Measurements from ENCODE around the gene ZNF407.

ZNF407 gene

GRCh38 chr18:74604774-74605173 is 7.1 kb downstream of the ZNF407 start:
- no peak overlapping the region for H3K56ac ChIP-seq (ENCODE audit: low read length)
- H3K23ac ChIP-seq (ENCODE audit: low read length) = no peak overlapping the region
- H2BK5ac ChIP-seq (ENCODE audit: low read length) = no peak overlapping the region
- no peak overlapping the region for H4K8ac ChIP-seq (ENCODE audit: low read depth, low read length)
- no peak overlapping the region for H3K4ac ChIP-seq (ENCODE audit: low read depth, low read length)
- no peaks in the 10 kb centered on the region for H3K27me3 ChIP-seq (ENCODE audit: insufficient read depth, low read length, poor library complexity)
- no peak for DNase-seq
- H3K18ac ChIP-seq (ENCODE audit: low read length) = no peak overlapping the region
- H3K4me1 ChIP-seq (ENCODE audit: control insufficient read depth, low read depth, low read length) = no peaks in the 10 kb centered on the region
- no CpG with 5 or more reads among the region's 4 CpGs for WGBS (ENCODE audit: extremely low coverage, insufficient coverage, low lambda C conversion rate)
- H3K79me1 ChIP-seq (ENCODE audit: low read length) = peaks cover 23% of the 10 kb centered on the region
- H2BK120ac ChIP-seq (ENCODE audit: low read depth, low read length) = no peak overlapping the region
- no peak overlapping the region for H3K27ac ChIP-seq (ENCODE audit: low read depth, low read length)
- H3K4me2 ChIP-seq (ENCODE audit: low read length) = no peak overlapping the region
- H2AK5ac ChIP-seq (ENCODE audit: low read length) = no peak overlapping the region
- no peak overlapping the region for H2BK15ac ChIP-seq (replicated peaks; ENCODE audit: low read depth)
- H3K4me3 ChIP-seq (ENCODE audit: low read length) = no peak overlapping the region
- H3K9ac ChIP-seq (ENCODE audit: low read length) = no peak overlapping the region
- H3K36me3 ChIP-seq (ENCODE audit: control insufficient read depth, insufficient read depth, low read length) = no peaks in the 10 kb centered on the region
- H4K5ac ChIP-seq (ENCODE audit: low read length) = no peak overlapping the region
- peaks cover 7% of the 10 kb centered on the region for H3K79me2 ChIP-seq (ENCODE audit: control insufficient read depth, insufficient read depth, low read length)

GRCh38 chr18:74608681-74609080 is 11.0 kb downstream of the ZNF407 start:
- Histone ChIP-seq H3K27me3 (ENCODE audit: insufficient read depth, low read length, poor library complexity) (no peaks in the 10 kb centered on the region), H2BK120ac (ENCODE audit: low read depth, low read length) (no peak overlapping the region), H3K4ac (ENCODE audit: low read depth, low read length) (no peak overlapping the region), H3K36me3 (ENCODE audit: control insufficient read depth, insufficient read depth, low read length) (no peaks in the 10 kb centered on the region), H3K9ac (ENCODE audit: low read length) (no peak overlapping the region), H3K18ac (ENCODE audit: low read length) (no peak overlapping the region), H4K5ac (ENCODE audit: low read length) (no peak overlapping the region), H3K79me2 (ENCODE audit: control insufficient read depth, insufficient read depth, low read length) (peaks cover 5% of the 10 kb centered on the region), H3K4me2 (ENCODE audit: low read length) (no peak overlapping the region), H3K27ac (ENCODE audit: low read depth, low read length) (no peak overlapping the region), H3K79me1 (ENCODE audit: low read length) (peaks cover 13% of the 10 kb centered on the region), H4K8ac (ENCODE audit: low read depth, low read length) (no peak overlapping the region), H3K4me1 (ENCODE audit: control insufficient read depth, low read depth, low read length) (no peaks in the 10 kb centered on the region), H2BK5ac (ENCODE audit: low read length) (no peak overlapping the region), H3K4me3 (ENCODE audit: low read length) (no peak overlapping the region), H2BK15ac (replicated peaks; ENCODE audit: low read depth) (no peak overlapping the region), H3K56ac (ENCODE audit: low read length) (no peak overlapping the region), H3K23ac (ENCODE audit: low read length) (no peak overlapping the region), H2AK5ac (ENCODE audit: low read length) (no peak overlapping the region)
- no peak for DNase-seq
- no CpG with 5 or more reads among the region's 2 CpGs for WGBS (ENCODE audit: extremely low coverage, insufficient coverage, low lambda C conversion rate)

DNA sequence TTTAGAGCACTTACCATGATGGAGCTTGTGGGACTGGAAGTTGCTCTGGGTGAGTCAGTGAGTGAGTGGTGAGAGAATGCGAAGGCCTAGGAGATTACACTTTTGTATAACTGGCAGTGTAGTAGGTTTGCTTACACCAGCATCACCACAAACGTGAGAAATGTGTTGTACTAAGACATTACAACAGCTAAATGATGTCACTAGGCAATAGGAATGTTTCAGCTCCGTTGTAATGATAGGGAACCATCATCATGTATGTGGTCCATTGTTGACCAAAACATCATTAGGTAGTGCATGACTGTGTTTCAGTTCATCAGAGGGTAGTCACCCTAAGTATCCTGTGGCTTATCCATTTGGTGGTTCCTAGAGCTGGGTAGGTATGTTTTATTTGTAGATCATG is 11.9 kb downstream of the ZNF407 start:
- no peaks in the 10 kb centered on the region for H3K36me3 ChIP-seq (ENCODE audit: control insufficient read depth, insufficient read depth, low read length)
- H3K27me3 ChIP-seq (ENCODE audit: insufficient read depth, low read length, poor library complexity) = no peaks in the 10 kb centered on the region
- H3K79me1 ChIP-seq (ENCODE audit: low read length) = peaks cover 13% of the 10 kb centered on the region
- no peak overlapping the region for H3K4me2 ChIP-seq (ENCODE audit: low read length)
- H3K4me3 ChIP-seq (ENCODE audit: low read length) = no peak overlapping the region
- DNase-seq = no peak
- H3K4me1 ChIP-seq (ENCODE audit: control insufficient read depth, low read depth, low read length) = no peaks in the 10 kb centered on the region
- no peak overlapping the region for H3K23ac ChIP-seq (ENCODE audit: low read length)
- H4K5ac ChIP-seq (ENCODE audit: low read length) = no peak overlapping the region
- H3K4ac ChIP-seq (ENCODE audit: low read depth, low read length) = no peak overlapping the region
- H3K9ac ChIP-seq (ENCODE audit: low read length) = no peak overlapping the region
- peaks cover 5% of the 10 kb centered on the region for H3K79me2 ChIP-seq (ENCODE audit: control insufficient read depth, insufficient read depth, low read length)
- WGBS (ENCODE audit: extremely low coverage, insufficient coverage, low lambda C conversion rate) = no CpG with 5 or more reads among the region's 3 CpGs
- no peak overlapping the region for H2BK5ac ChIP-seq (ENCODE audit: low read length)
- H4K8ac ChIP-seq (ENCODE audit: low read depth, low read length) = no peak overlapping the region
- no peak overlapping the region for H3K56ac ChIP-seq (ENCODE audit: low read length)
- H3K27ac ChIP-seq (ENCODE audit: low read depth, low read length) = no peak overlapping the region
- no peak overlapping the region for H2AK5ac ChIP-seq (ENCODE audit: low read length)
- H2BK15ac ChIP-seq (replicated peaks; ENCODE audit: low read depth) = no peak overlapping the region
- no peak overlapping the region for H2BK120ac ChIP-seq (ENCODE audit: low read depth, low read length)
- H3K18ac ChIP-seq (ENCODE audit: low read length) = no peak overlapping the region

DNA sequence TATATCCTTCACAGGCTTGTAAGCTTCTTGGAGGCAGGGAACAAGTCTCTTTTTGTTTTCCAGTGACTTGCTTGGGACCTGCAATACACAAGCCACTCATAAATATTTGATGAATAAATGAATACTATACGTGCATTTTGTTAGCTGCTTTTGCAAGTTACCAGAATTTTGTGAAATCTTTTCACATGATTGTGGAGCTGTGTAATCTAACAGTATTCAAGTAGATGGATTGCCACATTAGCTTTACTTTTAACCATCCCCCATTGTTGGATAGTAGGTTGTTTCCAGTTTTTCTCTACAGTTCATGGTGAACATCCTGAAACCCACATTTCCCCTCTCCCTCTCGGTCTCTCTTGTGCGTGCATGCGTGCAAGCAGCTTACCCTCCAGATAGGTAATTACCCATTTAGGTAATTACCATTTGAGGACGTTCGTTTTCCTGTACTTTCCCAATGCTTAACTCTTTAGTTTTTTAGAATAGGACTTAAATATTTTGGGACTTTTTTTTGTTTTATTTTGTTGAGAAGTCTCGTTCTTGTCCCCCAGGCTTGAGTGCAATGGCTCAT is 12.5 kb downstream of the ZNF407 start:
- no peak overlapping the region for H4K5ac ChIP-seq (ENCODE audit: low read length)
- no peak overlapping the region for H2BK120ac ChIP-seq (ENCODE audit: low read depth, low read length)
- H3K4me1 ChIP-seq (ENCODE audit: control insufficient read depth, low read depth, low read length) = no peaks in the 10 kb centered on the region
- H3K18ac ChIP-seq (ENCODE audit: low read length) = no peak overlapping the region
- H3K27me3 ChIP-seq (ENCODE audit: insufficient read depth, low read length, poor library complexity) = no peaks in the 10 kb centered on the region
- H3K23ac ChIP-seq (ENCODE audit: low read length) = no peak overlapping the region
- no peak overlapping the region for H3K4ac ChIP-seq (ENCODE audit: low read depth, low read length)
- no peak overlapping the region for H3K27ac ChIP-seq (ENCODE audit: low read depth, low read length)
- no peak overlapping the region for H2BK5ac ChIP-seq (ENCODE audit: low read length)
- H3K4me3 ChIP-seq (ENCODE audit: low read length) = no peak overlapping the region
- H3K9ac ChIP-seq (ENCODE audit: low read length) = no peak overlapping the region
- no peak overlapping the region for H2BK15ac ChIP-seq (replicated peaks; ENCODE audit: low read depth)
- peaks cover 13% of the 10 kb centered on the region for H3K79me1 ChIP-seq (ENCODE audit: low read length)
- H3K4me2 ChIP-seq (ENCODE audit: low read length) = no peak overlapping the region
- no peak for DNase-seq
- H3K56ac ChIP-seq (ENCODE audit: low read length) = no peak overlapping the region
- H3K36me3 ChIP-seq (ENCODE audit: control insufficient read depth, insufficient read depth, low read length) = no peaks in the 10 kb centered on the region
- peaks cover 5% of the 10 kb centered on the region for H3K79me2 ChIP-seq (ENCODE audit: control insufficient read depth, insufficient read depth, low read length)
- no peak overlapping the region for H4K8ac ChIP-seq (ENCODE audit: low read depth, low read length)
- H2AK5ac ChIP-seq (ENCODE audit: low read length) = no peak overlapping the region
- no CpG with 5 or more reads among the region's 7 CpGs for WGBS (ENCODE audit: extremely low coverage, insufficient coverage, low lambda C conversion rate)

GRCh38 chr18:74610860-74611259 is 13.2 kb downstream of the ZNF407 start:
- no peak overlapping the region for H3K23ac ChIP-seq (ENCODE audit: low read length)
- H3K4me2 ChIP-seq (ENCODE audit: low read length) = no peak overlapping the region
- peaks cover 11% of the 10 kb centered on the region for H3K79me1 ChIP-seq (ENCODE audit: low read length)
- H3K4ac ChIP-seq (ENCODE audit: low read depth, low read length) = no peak overlapping the region
- DNase-seq = no peak
- no peak overlapping the region for H2BK120ac ChIP-seq (ENCODE audit: low read depth, low read length)
- WGBS (ENCODE audit: extremely low coverage, insufficient coverage, low lambda C conversion rate) = no CpG with 5 or more reads among the region's 1 CpG
- no peaks in the 10 kb centered on the region for H3K36me3 ChIP-seq (ENCODE audit: control insufficient read depth, insufficient read depth, low read length)
- H3K18ac ChIP-seq (ENCODE audit: low read length) = no peak overlapping the region
- no peak overlapping the region for H3K9ac ChIP-seq (ENCODE audit: low read length)
- H3K27me3 ChIP-seq (ENCODE audit: insufficient read depth, low read length, poor library complexity) = no peaks in the 10 kb centered on the region
- H3K27ac ChIP-seq (ENCODE audit: low read depth, low read length) = no peak overlapping the region
- H3K4me3 ChIP-seq (ENCODE audit: low read length) = no peak overlapping the region
- no peak overlapping the region for H2BK15ac ChIP-seq (replicated peaks; ENCODE audit: low read depth)
- no peak overlapping the region for H3K56ac ChIP-seq (ENCODE audit: low read length)
- H2BK5ac ChIP-seq (ENCODE audit: low read length) = no peak overlapping the region
- no peak overlapping the region for H4K8ac ChIP-seq (ENCODE audit: low read depth, low read length)
- H4K5ac ChIP-seq (ENCODE audit: low read length) = no peak overlapping the region
- no peak overlapping the region for H2AK5ac ChIP-seq (ENCODE audit: low read length)
- H3K4me1 ChIP-seq (ENCODE audit: control insufficient read depth, low read depth, low read length) = no peaks in the 10 kb centered on the region
- peaks cover 5% of the 10 kb centered on the region for H3K79me2 ChIP-seq (ENCODE audit: control insufficient read depth, insufficient read depth, low read length)

DNA sequence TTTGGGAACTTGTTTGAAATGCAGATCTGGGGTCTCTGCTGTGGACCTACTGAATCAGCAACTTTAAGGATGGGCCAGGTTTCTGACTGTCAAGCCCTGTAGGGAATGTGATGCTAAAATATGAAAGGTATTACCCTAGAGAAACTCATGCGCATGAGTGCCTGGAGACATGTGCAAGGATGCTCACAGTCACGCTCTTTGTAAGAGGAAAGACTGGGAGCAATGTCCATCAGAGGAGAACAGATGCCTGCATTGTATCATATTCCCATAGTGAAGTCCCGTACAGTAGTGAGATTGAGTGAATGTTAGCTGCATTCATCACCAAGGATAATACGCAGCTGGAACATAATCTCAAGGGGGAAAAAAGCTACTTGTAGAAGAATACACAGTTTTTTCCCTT is 14.1 kb downstream of the ZNF407 start:
- Histone ChIP-seq H3K27ac (ENCODE audit: low read depth, low read length) (no peak overlapping the region), H2AK5ac (ENCODE audit: low read length) (no peak overlapping the region), H3K4me3 (ENCODE audit: low read length) (no peak overlapping the region), H3K36me3 (ENCODE audit: control insufficient read depth, insufficient read depth, low read length) (no peaks in the 10 kb centered on the region), H3K4me1 (ENCODE audit: control insufficient read depth, low read depth, low read length) (no peaks in the 10 kb centered on the region), H3K23ac (ENCODE audit: low read length) (no peak overlapping the region), H3K9ac (ENCODE audit: low read length) (no peak overlapping the region), H4K5ac (ENCODE audit: low read length) (no peak overlapping the region), H3K79me1 (ENCODE audit: low read length) (peaks cover 12% of the 10 kb centered on the region), H4K8ac (ENCODE audit: low read depth, low read length) (no peak overlapping the region), H3K4me2 (ENCODE audit: low read length) (no peak overlapping the region), H2BK120ac (ENCODE audit: low read depth, low read length) (no peak overlapping the region), H3K4ac (ENCODE audit: low read depth, low read length) (no peak overlapping the region), H2BK5ac (ENCODE audit: low read length) (no peak overlapping the region), H3K56ac (ENCODE audit: low read length) (no peak overlapping the region), H3K79me2 (ENCODE audit: control insufficient read depth, insufficient read depth, low read length) (peaks cover 6% of the 10 kb centered on the region), H3K18ac (ENCODE audit: low read length) (no peak overlapping the region), H2BK15ac (replicated peaks; ENCODE audit: low read depth) (no peak overlapping the region), H3K27me3 (ENCODE audit: insufficient read depth, low read length, poor library complexity) (no peaks in the 10 kb centered on the region)
- DNase-seq = no peak
- WGBS (ENCODE audit: extremely low coverage, insufficient coverage, low lambda C conversion rate) = no CpG with 5 or more reads among the region's 4 CpGs
